GM13976 (cell line): Measurements from ENCODE around the gene MRNIP.

Experiments used
- DNase-seq: peaks from one replicate; pipeline ENCODE4 v3.0.0; 2012; ENCODE audit warnings: low spot score
- CTCF ChIP-seq: IDR thresholded peaks from 2 replicates; pipeline ENCODE4 v1.5.1; 2012; ENCODE audit warnings: borderline replicate concordance, mild to moderate bottlenecking; ENCODE audit not compliant: insufficient read depth; ENCODE audit errors: extremely low read depth, missing control alignments, control extremely low read depth
- in situ Hi-C: fragments of 300-500 bp; cut with MboI; formaldehyde crosslinking; loops from one replicate; pipeline ENCODE4 v1.12.0; 2022; ENCODE audit warnings: low sequenced_read_pairs, mixed read lengths, inconsistent platforms; ENCODE audit not compliant: unreplicated experiment

Gene MRNIP

DNA sequence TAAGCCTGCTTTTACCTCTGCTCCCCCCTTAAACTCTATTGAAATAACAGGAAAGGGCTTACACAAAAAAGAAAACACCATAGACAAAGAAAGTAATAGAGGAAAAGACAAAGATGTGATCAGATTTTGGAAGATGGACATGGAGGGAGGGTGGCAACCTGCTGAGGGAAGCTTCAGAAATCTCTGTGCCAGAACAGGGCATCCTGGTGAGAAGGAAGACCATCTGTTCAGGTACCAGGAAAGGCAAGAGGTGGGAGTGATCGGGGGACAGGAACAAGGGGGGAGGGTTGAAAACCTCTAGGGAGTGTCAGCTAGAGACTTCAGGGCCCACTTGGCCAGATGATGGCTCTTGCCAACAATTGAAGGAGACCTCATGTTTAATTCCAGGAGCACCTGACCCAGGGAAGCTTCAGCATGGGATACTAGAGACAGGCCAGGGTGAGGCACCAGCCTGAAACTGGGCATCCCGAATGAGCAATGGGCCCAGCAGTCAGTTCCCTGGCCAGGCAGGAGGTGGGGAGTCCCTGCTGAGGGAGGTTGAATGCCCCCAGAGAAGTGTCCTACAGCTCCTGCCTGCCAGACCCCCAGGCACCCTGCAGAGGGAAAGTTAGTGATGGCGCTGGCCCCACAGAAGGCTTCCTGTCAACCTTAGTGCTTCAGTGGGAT lies 29.7 kb downstream of the MRNIP start:
- in situ Hi-C loops, result no loop called here
- no peak for DNase-seq
- no peak for TF ChIP-seq CTCF

- no peak for TF ChIP-seq CTCF
- peak; percentile 24 for DNase-seq
- in situ Hi-C loops, result no loop called here
Observed at GRCh38 chr5:179827680-179828079, 30.9 kb downstream of the MRNIP start.

- TF ChIP-seq CTCF, result no peak
- no peak for DNase-seq
- in situ Hi-C loops, result no loop called here
Observed at GRCh38 chr5:179825655-179826182, 32.9 kb downstream of the MRNIP start.

DNA sequence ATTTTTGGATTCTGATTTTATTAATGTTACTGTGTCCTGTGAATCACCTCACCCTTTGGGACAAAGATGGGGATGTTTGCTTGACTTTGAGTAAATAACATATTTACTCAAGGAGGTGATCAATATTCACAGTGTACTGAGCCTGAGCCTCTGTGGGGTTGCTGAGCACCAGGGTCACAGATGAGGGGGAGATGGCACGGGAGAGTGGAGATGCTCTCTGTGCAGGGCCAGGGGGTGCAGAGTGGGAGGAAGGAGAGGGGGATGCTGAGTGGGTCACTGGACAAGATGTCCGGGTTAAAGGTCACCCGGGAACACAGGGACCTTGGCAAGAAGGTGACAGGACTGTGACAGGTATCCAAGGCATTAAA lies 33.9 kb downstream of the MRNIP start:
- in situ Hi-C loops, result no loop called here
- no peak for TF ChIP-seq CTCF
- DNase-seq, result no peak

DNA sequence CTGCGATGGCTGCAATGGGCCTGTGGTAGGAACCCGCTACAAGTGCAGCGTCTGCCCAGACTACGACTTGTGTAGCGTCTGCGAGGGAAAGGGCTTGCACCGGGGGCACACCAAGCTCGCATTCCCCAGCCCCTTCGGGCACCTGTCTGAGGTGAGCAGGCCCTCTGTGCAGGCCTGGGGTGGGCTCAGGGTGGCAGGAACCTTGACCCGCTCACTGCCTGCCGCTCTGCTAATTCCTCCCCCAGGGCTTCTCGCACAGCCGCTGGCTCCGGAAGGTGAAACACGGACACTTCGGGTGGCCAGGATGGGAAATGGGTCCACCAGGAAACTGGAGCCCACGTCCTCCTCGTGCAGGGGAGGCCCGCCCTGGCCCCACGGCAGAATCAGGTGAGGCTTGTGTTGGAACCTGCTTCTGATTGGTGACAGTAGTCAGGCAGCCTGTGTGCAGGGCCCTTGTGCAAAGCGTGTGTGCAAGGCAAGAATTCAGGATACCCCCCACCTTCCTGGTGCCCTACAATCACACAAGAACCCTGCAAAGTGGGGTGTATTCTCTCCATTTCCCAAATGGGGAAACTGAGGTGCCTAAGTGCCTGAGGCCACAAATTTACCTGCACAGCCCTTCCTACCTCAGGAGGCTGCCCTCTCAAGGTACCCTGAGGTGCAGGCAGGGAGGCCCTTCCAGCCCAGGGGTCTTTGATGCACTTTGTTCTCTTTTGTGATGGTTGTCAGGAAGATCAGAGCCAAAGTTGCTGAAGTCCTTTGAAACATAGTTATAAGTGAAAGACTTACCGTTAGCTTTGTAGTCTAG lies 34.5 kb downstream of the MRNIP start:
- TF ChIP-seq CTCF, result no peak
- in situ Hi-C loops, result no loop called here
- no peak for DNase-seq

GRCh38 chr5:179822444-179822990 lies 36.1 kb downstream of the MRNIP start:
- no peak for DNase-seq
- no peak for TF ChIP-seq CTCF
- in situ Hi-C loops, result no loop called here
